Stimulated activated effector memory CD8-positive, alpha-beta T cell treated with anti-CD3 and anti-CD28 coated beads, Interleukin-12 subunit alpha, Interleukin-12 subunit beta, amount 100 ng/mL, for 72 hours (primary cell): Measurements from ENCODE around the gene GALNTL6.

ENCODE experiments used
- ATAC-seq: fragments of 150-1000 bp; cut with Tn5 transposase; 2 replicates; pipeline ENCODE4 v1.10.0; 2021
- DNase-seq, 2 donors: peaks; one replicate each; pipeline ENCODE4 v3.0.0; 2021 to 2022; ENCODE audit warnings: low spot score in 2 of 2
- H3K27ac Mint-ChIP-seq: one replicate; pipeline ENCODE4 v1.8.0; 2022; ENCODE audit warnings: mild to moderate bottlenecking, mixed read lengths
- H3K36me3 Mint-ChIP-seq: one replicate; pipeline ENCODE4 v1.8.0; 2022; ENCODE audit warnings: mild to moderate bottlenecking, mixed read lengths
- H3K4me1 Mint-ChIP-seq: one replicate; pipeline ENCODE4 v1.8.0; 2022; ENCODE audit warnings: mixed read lengths
- H3K4me3 Mint-ChIP-seq: one replicate; pipeline ENCODE4 v1.8.0; 2022; ENCODE audit warnings: mild to moderate bottlenecking, mixed read lengths
- H3K9me3 Mint-ChIP-seq: one replicate; pipeline ENCODE4 v1.8.0; 2022; ENCODE audit warnings: mixed read lengths

Gene GALNTL6

GRCh38 chr4:172497321-172497720 is 684.1 kb downstream of the GALNTL6 start:
- Mint-ChIP-seq H3K9me3 (peaks cover 3% of the 10 kb centered on the region), H3K36me3 (no peaks in the 10 kb centered on the region), H3K4me3 (no peak overlapping the region), H3K4me1 (no peaks in the 10 kb centered on the region), H3K27ac (no peak overlapping the region)
- ATAC-seq (no peak), DNase-seq (no peak)

GRCh38 chr4:172514011-172514410 is 700.8 kb downstream of the GALNTL6 start:
- ATAC-seq: no peak
- Mint-ChIP-seq H3K27ac (no peak overlapping the region), H3K9me3 (peaks cover 4% of the 10 kb centered on the region), H3K4me1 (no peaks in the 10 kb centered on the region), H3K36me3 (no peaks in the 10 kb centered on the region), H3K4me3 (no peak overlapping the region)
- no peak for DNase-seq

- no peak overlapping the region for H3K27ac Mint-ChIP-seq
- no peak overlapping the region for H3K4me3 Mint-ChIP-seq
- no peak for DNase-seq
- no peak for ATAC-seq
- H3K4me1 Mint-ChIP-seq: no peaks in the 10 kb centered on the region
- no peaks in the 10 kb centered on the region for H3K36me3 Mint-ChIP-seq
- peaks cover 7% of the 10 kb centered on the region for H3K9me3 Mint-ChIP-seq
These were observed 701.6 kb downstream of the GALNTL6 start for GRCh38 chr4:172514801-172515200.

- H3K36me3 Mint-ChIP-seq: no peaks in the 10 kb centered on the region
- ATAC-seq (no peak), DNase-seq (no peak)
- peaks cover 7% of the 10 kb centered on the region for H3K9me3 Mint-ChIP-seq
- no peaks in the 10 kb centered on the region for H3K4me1 Mint-ChIP-seq
- no peak overlapping the region for H3K4me3 Mint-ChIP-seq
- no peak overlapping the region for H3K27ac Mint-ChIP-seq
These were observed 702.2 kb downstream of the GALNTL6 start for GRCh38 chr4:172515266-172515879.

GRCh38 chr4:172517391-172517790 is 704.2 kb downstream of the GALNTL6 start:
- no peaks in the 10 kb centered on the region for H3K4me1 Mint-ChIP-seq
- H3K9me3 Mint-ChIP-seq: peaks cover 7% of the 10 kb centered on the region
- H3K27ac Mint-ChIP-seq: no peak overlapping the region
- ATAC-seq: no peak
- no peak overlapping the region for H3K4me3 Mint-ChIP-seq
- H3K36me3 Mint-ChIP-seq: no peaks in the 10 kb centered on the region
- DNase-seq: no peak

- ATAC-seq: no peak
- H3K27ac Mint-ChIP-seq: no peak overlapping the region
- H3K4me3 Mint-ChIP-seq: no peak overlapping the region
- H3K4me1 Mint-ChIP-seq: no peaks in the 10 kb centered on the region
- no peaks in the 10 kb centered on the region for H3K36me3 Mint-ChIP-seq
- peaks cover 3% of the 10 kb centered on the region for H3K9me3 Mint-ChIP-seq
- DNase-seq: no peak
These were observed 708.0 kb downstream of the GALNTL6 start for GRCh38 chr4:172521248-172521647.

GRCh38 chr4:172521680-172522079 is 708.5 kb downstream of the GALNTL6 start:
- H3K9me3 Mint-ChIP-seq: peaks cover 3% of the 10 kb centered on the region
- H3K4me3 Mint-ChIP-seq: no peak overlapping the region
- ATAC-seq (no peak), DNase-seq (no peak)
- H3K36me3 Mint-ChIP-seq: no peaks in the 10 kb centered on the region
- no peaks in the 10 kb centered on the region for H3K4me1 Mint-ChIP-seq
- H3K27ac Mint-ChIP-seq: no peak overlapping the region

- H3K36me3 Mint-ChIP-seq: no peaks in the 10 kb centered on the region
- no peak for ATAC-seq
These were observed 730.0 kb downstream of the GALNTL6 start for GRCh38 chr4:172543249-172543648.

GRCh38 chr4:172546782-172547181 is 733.6 kb downstream of the GALNTL6 start:
- H3K9me3 Mint-ChIP-seq: peaks cover 14% of the 10 kb centered on the region
- no peaks in the 10 kb centered on the region for H3K4me1 Mint-ChIP-seq
- no peak overlapping the region for H3K27ac Mint-ChIP-seq
- H3K36me3 Mint-ChIP-seq: no peaks in the 10 kb centered on the region
- no peak overlapping the region for H3K4me3 Mint-ChIP-seq
- DNase-seq (no peak), ATAC-seq (no peak)

More at GRCh38 chr4:172543249-172543648, 730.0 kb downstream of the GALNTL6 start:
- H3K9me3 Mint-ChIP-seq: peaks cover 14% of the 10 kb centered on the region
- no peaks in the 10 kb centered on the region for H3K4me1 Mint-ChIP-seq
- H3K27ac Mint-ChIP-seq: no peak overlapping the region
- no peak overlapping the region for H3K4me3 Mint-ChIP-seq
- DNase-seq: no peak

GRCh38 chr4:172547724-172548123 is 734.5 kb downstream of the GALNTL6 start:
- Mint-ChIP-seq H3K4me3 (no peak overlapping the region), H3K36me3 (no peaks in the 10 kb centered on the region), H3K9me3 (peaks cover 12% of the 10 kb centered on the region), H3K4me1 (no peaks in the 10 kb centered on the region), H3K27ac (no peak overlapping the region)
- ATAC-seq (no peak), DNase-seq (no peak)

- DNase-seq: no peak
- Mint-ChIP-seq H3K36me3 (no peaks in the 10 kb centered on the region), H3K4me1 (no peaks in the 10 kb centered on the region), H3K4me3 (no peak overlapping the region), H3K9me3 (peaks cover 3% of the 10 kb centered on the region), H3K27ac (no peak overlapping the region)
- ATAC-seq: no peak
These were observed 740.0 kb downstream of the GALNTL6 start for GRCh38 chr4:172553216-172553615.

- DNase-seq (no peak), ATAC-seq (no peak)
- no peak overlapping the region for H3K4me3 Mint-ChIP-seq
- H3K9me3 Mint-ChIP-seq: peaks cover 3% of the 10 kb centered on the region
- H3K36me3 Mint-ChIP-seq: no peaks in the 10 kb centered on the region
- no peaks in the 10 kb centered on the region for H3K4me1 Mint-ChIP-seq
- no peak overlapping the region for H3K27ac Mint-ChIP-seq
These were observed 741.4 kb downstream of the GALNTL6 start for GRCh38 chr4:172554588-172554987.

- no peaks in the 10 kb centered on the region for H3K36me3 Mint-ChIP-seq
- H3K27ac Mint-ChIP-seq: no peak overlapping the region
- DNase-seq (no peak), ATAC-seq (no peak)
- peaks cover 4% of the 10 kb centered on the region for H3K9me3 Mint-ChIP-seq
- H3K4me1 Mint-ChIP-seq: no peaks in the 10 kb centered on the region
- no peak overlapping the region for H3K4me3 Mint-ChIP-seq
These were observed 742.5 kb downstream of the GALNTL6 start for GRCh38 chr4:172555725-172556124.

- no peaks in the 10 kb centered on the region for H3K36me3 Mint-ChIP-seq
- H3K4me3 Mint-ChIP-seq: no peak overlapping the region
- peaks cover 17% of the 10 kb centered on the region for H3K9me3 Mint-ChIP-seq
- DNase-seq: no peak
- ATAC-seq: no peak
- no peaks in the 10 kb centered on the region for H3K4me1 Mint-ChIP-seq
- H3K27ac Mint-ChIP-seq: no peak overlapping the region
These were observed 760.7 kb downstream of the GALNTL6 start for GRCh38 chr4:172573899-172574298.

- no peak overlapping the region for H3K27ac Mint-ChIP-seq
- H3K36me3 Mint-ChIP-seq: no peaks in the 10 kb centered on the region
- no peaks in the 10 kb centered on the region for H3K4me1 Mint-ChIP-seq
- ATAC-seq: no peak
- DNase-seq: no peak
- H3K4me3 Mint-ChIP-seq: no peak overlapping the region
- H3K9me3 Mint-ChIP-seq: peaks cover 12% of the 10 kb centered on the region
These were observed 765.5 kb downstream of the GALNTL6 start for GRCh38 chr4:172578712-172579111.

- no peak overlapping the region for H3K4me3 Mint-ChIP-seq
- H3K36me3 Mint-ChIP-seq: no peaks in the 10 kb centered on the region
- H3K9me3 Mint-ChIP-seq: peaks cover 23% of the 10 kb centered on the region
- no peaks in the 10 kb centered on the region for H3K4me1 Mint-ChIP-seq
- H3K27ac Mint-ChIP-seq: no peak overlapping the region
- no peak for DNase-seq
- ATAC-seq: no peak
These were observed 771.6 kb downstream of the GALNTL6 start for GRCh38 chr4:172584816-172585215.

GRCh38 chr4:172596206-172596605 is 783.0 kb downstream of the GALNTL6 start:
- H3K36me3 Mint-ChIP-seq: no peaks in the 10 kb centered on the region
- DNase-seq (no peak), ATAC-seq (no peak)
- no peak overlapping the region for H3K27ac Mint-ChIP-seq
- H3K4me1 Mint-ChIP-seq: no peaks in the 10 kb centered on the region
- peaks cover 3% of the 10 kb centered on the region for H3K9me3 Mint-ChIP-seq
- H3K4me3 Mint-ChIP-seq: no peak overlapping the region
